T-helper 9 cell (primary cell): ENCODE measurements around the gene PEAK1.
"Not testable (repeated sequence)": the region's sequence is repeated elsewhere in the genome, so short reads cannot be mapped to it uniquely, and the experiment has no call there.

ENCODE experiments used
- DNase-seq: peaks from one replicate; pipeline ENCODE4 v3.0.0-alpha.2; 2020

PEAK1 gene

GRCh38 chr15:77425104-77425503, 5.2 kb upstream of the PEAK1 start:
- DNase-seq: no peak

- DNase-seq: no peak
These were observed 1.4 kb upstream of the PEAK1 start for GRCh38 chr15:77421370-77421700.

DNA sequence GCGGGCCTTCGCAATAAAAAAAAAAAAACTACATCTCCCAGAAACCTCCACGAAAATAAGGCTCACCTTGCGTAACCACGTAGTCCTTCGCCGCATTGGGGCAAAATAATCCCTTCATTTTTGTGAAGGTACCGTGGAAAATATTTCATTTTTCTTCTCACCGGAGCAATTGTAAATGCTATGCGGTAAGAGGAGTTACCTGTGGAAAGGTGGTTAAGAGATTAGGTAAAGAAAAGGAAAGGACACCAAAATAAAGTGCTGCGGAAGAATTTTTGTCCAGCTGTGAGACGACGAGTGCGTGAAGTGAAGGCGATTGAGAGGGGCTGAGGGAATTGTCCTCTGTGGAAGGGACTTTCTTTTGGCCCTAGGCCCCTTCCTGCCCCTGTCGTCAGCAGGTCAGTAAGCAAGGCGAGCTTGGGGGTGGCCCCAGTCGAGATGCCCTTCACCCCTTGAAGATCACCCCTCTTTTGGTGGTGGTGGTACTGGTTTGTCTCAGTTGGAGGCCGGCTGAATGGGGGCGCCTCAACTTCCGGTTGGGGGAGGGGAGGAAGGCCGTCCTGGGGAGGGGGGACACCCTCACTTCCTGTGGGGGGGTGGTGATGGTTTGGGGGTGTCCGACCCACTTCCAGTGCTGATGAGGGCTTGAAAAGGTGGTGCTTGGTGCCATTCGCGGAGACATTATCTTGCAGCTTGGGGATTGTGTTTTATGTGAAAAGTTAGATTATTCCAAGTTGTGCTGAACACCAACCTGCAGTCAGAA, 886 bp upstream of the PEAK1 start, which contains the start of gene HMG20A:
Gene HMG20A, plus strand, starts transcription at position 279 of the 760 bp plus-strand sequence. CDS start 37,520 bp downstream, outside the sequence.
- peak; percentile 18 for DNase-seq

DNA sequence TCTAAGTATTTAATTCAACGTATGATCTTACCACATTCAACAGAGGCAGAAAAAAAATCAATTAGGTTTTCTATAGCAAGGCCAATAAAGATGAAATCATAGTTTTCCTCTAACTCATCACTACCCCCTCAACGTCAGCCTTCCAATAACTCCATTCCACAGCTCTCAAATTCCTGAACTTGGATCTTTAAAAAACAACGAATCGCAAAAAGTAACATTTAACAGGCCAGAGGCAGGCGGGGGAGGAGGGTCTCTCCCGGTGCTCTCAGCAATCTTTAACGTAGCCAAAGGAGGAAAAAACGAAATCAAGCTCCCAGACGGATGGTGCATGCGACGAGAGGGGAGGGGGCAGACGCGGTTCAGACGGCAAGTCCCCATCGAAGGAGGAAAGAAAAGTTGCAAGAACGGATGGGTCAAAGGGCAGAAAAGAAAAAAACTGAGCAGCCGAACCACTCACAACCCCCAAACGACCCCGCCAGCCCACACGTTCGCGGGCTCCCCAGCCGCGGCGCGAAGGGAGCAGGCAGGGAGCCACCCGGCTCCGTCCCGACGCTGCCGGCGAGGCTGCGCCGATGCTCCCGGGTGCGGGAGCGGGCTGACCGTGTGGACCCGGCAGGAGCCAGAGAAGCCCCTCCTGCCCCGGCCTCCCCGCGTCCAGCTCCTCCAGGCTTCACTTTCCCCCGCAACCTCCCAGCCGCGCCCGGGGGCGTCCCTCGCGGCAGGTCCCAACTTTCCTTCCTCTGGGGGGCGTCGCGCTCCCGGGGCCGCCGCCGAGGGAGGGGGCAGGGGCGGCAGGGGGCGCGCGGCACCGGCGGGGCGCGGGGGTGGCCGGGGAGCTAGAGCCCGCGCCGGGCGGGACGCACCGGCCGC, 703 bp downstream of the PEAK1 start:
- peak; percentile 25 for DNase-seq

- no peak for DNase-seq
These were observed 1.4 kb downstream of the PEAK1 start for GRCh38 chr15:77418391-77418965.

DNA sequence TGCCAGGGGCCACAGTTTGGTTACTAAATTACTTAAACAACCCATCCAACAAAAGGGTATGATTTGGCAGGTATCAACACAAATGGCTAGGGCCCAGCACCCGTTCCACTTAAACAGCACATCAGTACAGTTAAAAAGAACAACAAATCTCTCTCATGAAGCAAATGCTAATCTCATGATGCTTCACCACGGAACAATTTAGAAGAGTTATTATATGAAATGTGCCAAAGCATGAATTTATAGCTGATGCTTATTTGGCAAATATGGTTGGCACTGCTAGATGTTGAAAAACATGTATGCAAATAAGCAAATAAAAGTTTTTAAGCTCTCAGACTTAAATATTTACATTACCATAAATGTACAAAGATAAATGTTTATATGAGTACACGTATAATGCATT, 2.3 kb downstream of the PEAK1 start:
- DNase-seq: no peak

DNA sequence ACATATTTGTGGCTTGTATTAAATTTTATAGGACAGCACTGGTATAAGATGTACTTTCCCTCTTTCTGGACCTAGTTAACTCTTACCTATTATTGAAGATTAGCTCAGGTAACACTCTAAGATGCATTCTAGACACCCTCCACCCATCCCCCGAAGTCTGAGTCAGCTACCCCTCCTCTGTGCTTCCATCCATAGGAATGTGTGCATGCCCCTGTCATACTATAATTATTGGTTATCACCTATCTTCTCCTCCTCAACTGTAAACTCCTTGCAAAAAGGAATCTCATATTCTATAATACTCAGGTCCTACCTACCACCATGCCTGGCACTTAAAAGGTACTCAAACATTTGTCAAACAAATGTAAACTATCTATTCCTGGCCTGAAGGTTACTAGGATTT, 3.0 kb downstream of the PEAK1 start:
- no peak for DNase-seq

DNA sequence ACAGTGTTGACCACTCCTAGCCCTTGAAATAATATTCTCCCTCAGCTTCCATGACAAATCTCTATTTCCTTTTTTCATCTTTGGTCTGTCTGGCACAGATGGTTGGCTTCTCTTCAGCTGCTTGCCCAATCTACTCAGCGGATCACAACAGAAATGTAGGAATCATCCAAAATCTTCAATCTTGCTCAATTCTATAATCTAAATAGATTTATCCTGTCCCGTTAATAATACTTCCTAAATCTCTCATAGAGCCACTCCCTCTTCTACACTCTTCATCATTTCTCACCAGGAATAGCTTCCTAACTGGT, 3.8 kb downstream of the PEAK1 start:
- no peak for DNase-seq

DNA sequence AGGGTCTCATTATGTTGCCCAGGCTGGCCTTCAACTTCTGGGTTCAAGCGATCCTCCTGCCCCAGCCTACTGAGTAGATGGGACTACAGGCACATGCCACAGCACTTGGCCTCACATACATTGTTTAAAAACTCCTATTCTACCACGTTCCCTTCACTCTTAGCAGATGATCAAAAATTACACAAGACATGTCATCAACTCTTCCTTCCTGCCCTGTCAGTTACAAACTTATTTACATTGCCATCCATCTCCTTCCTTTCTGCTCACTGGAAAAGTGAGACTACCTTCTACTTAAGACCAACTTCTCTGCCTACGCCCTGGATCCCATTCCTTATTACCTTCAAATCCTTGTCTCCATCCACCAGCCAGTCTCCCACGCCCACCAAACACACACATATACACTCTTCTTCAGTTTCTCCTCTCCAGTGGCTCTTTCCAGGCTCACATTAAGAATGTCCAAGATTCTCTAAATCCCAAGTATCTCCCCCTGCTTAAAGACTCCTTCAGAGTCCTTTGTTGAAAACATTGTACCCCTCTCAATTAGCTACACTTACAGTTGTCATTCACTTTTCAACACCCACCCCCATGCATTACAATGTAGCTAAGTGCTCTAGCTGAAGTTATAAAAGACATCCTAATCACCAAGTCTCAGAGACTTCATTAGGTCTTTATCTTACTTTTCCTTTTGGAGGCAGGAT, 4.3 kb downstream of the PEAK1 start:
- DNase-seq: no peak

DNA sequence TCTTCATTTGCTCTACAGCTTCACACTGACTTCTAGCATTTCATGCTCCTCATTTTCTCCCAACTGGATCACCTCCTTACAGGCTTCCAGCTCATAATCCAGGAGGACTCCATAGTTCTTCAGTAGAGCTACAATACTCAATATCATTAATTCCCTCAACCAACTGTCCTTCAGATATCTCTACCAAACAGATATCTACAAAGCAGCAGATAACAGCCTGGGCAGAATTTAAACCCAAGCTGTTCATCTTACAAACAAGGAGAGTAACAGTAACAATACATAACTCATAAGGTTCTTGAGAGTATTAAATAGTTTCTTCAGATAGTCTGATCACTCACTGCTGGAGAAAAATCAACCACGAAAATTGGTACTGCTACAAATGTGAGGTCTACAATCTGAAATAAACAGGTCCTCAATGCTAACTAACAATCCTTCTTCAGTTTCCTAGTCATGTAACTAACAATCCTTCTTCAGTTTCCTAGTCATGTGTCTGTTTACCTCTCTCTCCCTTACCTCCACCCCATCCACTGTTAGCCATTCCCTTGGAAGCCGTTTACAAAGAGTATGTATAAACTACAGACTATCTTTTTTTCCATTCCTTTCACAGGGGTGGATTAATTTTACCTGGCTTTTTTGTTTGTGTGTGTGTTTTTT, 5.0 kb downstream of the PEAK1 start:
- no peak for DNase-seq

GRCh38 chr15:77413699-77414349, 6.1 kb downstream of the PEAK1 start:
- no peak for DNase-seq

DNA sequence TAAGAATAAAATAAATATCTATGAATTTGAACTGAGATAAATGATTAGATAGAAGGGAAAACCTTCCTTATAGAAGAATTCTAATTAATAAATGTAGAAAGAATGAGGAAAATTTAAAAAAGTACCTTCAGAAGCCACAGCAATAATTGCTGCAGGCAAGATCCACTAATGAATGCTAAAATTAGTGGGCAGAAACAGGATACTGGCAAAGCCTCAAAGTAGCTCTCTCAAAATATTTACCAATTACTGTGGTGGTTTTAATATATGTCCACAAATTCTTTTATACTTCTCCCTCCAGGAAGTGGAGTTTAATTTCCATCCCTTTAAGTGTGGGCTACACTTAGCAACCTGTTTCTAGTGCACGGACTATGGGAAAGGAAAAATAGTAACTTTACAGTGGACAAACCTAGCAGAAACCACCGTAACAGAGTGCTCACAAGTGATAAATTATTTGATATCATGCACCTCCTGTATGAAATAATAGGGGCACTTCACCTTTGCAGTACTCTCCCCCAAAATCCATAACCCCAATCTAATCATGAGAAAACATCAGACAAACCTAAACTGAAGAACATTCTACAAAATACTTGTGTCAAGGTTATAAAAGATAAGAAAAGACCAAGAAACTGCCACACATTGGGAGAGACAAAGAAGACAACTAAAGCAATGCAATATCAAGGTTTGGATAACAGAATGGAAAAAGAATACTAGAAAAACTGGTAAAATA, 6.8 kb downstream of the PEAK1 start:
- DNase-seq: no peak

- DNase-seq: no peak
These were observed 8.3 kb downstream of the PEAK1 start for GRCh38 chr15:77411619-77411976.

DNA sequence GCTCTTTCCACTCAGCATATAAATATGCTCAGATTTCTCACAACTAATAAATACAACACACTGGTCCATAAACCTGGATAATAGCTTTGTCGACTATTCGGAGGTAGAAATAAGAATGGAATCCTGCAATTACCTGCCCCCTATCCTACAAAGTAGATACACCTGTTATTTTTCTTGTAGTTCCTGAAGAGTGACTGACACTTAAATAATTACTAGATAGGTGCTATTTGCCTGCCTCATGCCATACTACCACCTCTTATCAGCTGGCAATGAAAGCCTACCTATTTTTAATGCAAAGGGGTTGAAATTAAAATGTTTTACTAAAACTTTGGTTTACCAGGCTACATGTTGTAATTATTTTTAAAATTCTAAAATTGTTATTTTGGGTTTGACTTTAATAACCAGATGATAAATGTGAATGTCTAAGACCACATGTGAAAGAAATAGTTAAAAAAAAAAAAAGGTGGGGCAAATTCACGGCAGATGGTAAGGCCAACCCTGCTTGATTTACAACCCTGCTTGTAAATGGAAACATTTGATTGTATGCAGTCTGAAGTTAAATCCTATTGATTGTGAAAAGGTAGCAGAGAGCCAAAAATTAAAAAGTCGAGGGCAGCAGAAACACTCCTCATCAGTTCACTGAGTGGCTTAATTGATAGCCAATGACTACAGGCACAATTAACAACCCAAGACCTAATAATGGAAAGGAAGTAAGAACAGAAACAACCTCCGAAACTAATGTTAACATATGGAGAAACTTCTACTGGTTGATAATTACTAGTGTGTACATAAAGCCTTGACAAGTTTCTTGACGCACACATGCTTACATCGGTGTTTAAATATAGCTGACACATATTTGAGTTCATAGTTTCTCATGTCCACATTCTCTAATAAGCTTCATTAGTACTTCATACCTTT, 8.9 kb downstream of the PEAK1 start:
- DNase-seq: no peak

- not testable (repeated sequence) for DNase-seq
These were observed 9.8 kb downstream of the PEAK1 start for GRCh38 chr15:77410157-77410500.

- no peak for DNase-seq
These were observed 10.4 kb downstream of the PEAK1 start for GRCh38 chr15:77409259-77410156.

- DNase-seq: no peak
These were observed 13.1 kb downstream of the PEAK1 start for GRCh38 chr15:77406846-77407245.

DNA sequence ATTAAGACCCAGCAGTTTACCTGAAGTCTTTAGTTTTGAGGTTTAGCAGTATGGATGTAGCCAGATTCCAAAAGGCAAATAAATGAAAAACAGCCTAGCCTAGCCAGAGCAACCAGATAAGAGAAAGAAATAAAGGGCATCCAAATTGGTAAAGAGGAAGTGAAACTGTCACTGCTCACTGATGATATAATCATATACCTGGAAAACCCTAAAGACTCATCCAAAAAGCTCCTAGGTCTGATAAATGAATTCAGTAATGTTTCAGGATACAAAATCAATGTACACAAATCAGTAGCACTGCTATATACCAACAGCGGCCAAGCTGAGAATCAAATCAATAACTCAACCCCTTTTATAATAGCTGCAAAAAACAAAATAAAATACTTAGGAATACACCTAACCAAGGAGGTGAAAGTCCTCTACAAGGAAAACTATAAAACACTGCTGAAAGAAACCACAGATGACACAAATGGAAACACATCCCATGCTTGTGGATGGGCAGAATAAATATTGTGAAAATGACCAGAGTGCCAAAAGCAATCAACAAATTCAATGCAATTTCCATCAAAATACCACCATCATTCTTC, 13.6 kb downstream of the PEAK1 start:
- DNase-seq: not testable (repeated sequence)

GRCh38 chr15:77402740-77403379, 17.0 kb downstream of the PEAK1 start:
- no peak for DNase-seq
